Naive thymus-derived CD8-positive, alpha-beta T cell (primary cell): ENCODE results near the gene CORO1C. TPM values are rescaled to one million over a fixed set of nuclear protein-coding genes. Genes with fewer than 3 reads are reported as not detected.
A peak's percentile ranks its signal among the peaks of the same experiment; 100 is the strongest.

ENCODE experiments used
- ATAC-seq, 2 donors: fragments of 150-1000 bp; cut with Tn5 transposase in 1 of 2; sonication (Bioruptor Pico), chemical (Tn5 transposase) in 1 of 2; 1 replicate in 1 of 2; 2 replicates in 1 of 2; pipeline ENCODE4 v1.10.0; 2021; ENCODE audit warnings: mild to moderate bottlenecking in 2 of 2, moderate library complexity in 2 of 2
- POLR2A ChIA-PET: fragments of 350-600 bp; sonication (Branson Sonifier 250); formaldehyde crosslinking; loops from one replicate; lab custom pipeline; 2021; ENCODE audit warnings: antibody characterized with exemption; lab: Charles Lee
- DNase-seq, 10 donors: peaks; one replicate each; pipeline versions ENCODE4 v3.0.0 to v3.0.0-alpha.2; 2020 to 2022
- H3K27ac Mint-ChIP-seq, 10 donors: one replicate each; pipeline ENCODE4 v1.8.0; 2020 to 2022; ENCODE audit warnings: mild to moderate bottlenecking in 10 of 10, mixed read lengths in 10 of 10, moderate library complexity in 4 of 10, inconsistent platforms in 1 of 10
- H3K27me3 Mint-ChIP-seq, 5 donors: one replicate each; pipeline ENCODE4 v1.8.0; 2021 to 2022; ENCODE audit warnings: mixed read lengths in 5 of 5
- H3K36me3 Mint-ChIP-seq, 3 donors: one replicate each; pipeline ENCODE4 v1.8.0; 2020 to 2022; ENCODE audit warnings: mixed read lengths in 3 of 3, mild to moderate bottlenecking in 2 of 3, inconsistent platforms in 1 of 3
- H3K4me1 Mint-ChIP-seq, 4 donors: one replicate each; pipeline ENCODE4 v1.8.0; 2021 to 2022; ENCODE audit warnings: mixed read lengths in 4 of 4
- H3K4me3 Mint-ChIP-seq, 10 donors: one replicate each; pipeline ENCODE4 v1.8.0; 2020 to 2022; ENCODE audit warnings: mild to moderate bottlenecking in 10 of 10, mixed read lengths in 10 of 10, moderate library complexity in 6 of 10, inconsistent platforms in 1 of 10
- H3K9me3 Mint-ChIP-seq, 9 donors: one replicate each; pipeline ENCODE4 v1.8.0; 2020 to 2022; ENCODE audit warnings: mixed read lengths in 9 of 9, mild to moderate bottlenecking in 3 of 9, inconsistent platforms in 1 of 9, moderate library complexity in 1 of 9
- polyA plus RNA-seq, 3 donors: library from polyadenylated mRNA; unstranded; fragments of 300-500 nt; fragmentation: Illumina TruSeq; gene quantifications; one replicate each; pipeline ENCODE4 v1.2.3, GENCODE V29; 2021
- total RNA-seq, 8 experiments: library from RNA in 2 of 8; stranded (reverse) in 2 of 8; gene quantifications; one replicate each; pipeline ENCODE4 v1.2.3 and lab custom pipeline; 2021 to 2026

The CORO1C gene
- total and polyA plus RNA-seq, 5 experiments from 2014 or later = 5.0 to 13.1 (median 6.5) TPM

DNA sequence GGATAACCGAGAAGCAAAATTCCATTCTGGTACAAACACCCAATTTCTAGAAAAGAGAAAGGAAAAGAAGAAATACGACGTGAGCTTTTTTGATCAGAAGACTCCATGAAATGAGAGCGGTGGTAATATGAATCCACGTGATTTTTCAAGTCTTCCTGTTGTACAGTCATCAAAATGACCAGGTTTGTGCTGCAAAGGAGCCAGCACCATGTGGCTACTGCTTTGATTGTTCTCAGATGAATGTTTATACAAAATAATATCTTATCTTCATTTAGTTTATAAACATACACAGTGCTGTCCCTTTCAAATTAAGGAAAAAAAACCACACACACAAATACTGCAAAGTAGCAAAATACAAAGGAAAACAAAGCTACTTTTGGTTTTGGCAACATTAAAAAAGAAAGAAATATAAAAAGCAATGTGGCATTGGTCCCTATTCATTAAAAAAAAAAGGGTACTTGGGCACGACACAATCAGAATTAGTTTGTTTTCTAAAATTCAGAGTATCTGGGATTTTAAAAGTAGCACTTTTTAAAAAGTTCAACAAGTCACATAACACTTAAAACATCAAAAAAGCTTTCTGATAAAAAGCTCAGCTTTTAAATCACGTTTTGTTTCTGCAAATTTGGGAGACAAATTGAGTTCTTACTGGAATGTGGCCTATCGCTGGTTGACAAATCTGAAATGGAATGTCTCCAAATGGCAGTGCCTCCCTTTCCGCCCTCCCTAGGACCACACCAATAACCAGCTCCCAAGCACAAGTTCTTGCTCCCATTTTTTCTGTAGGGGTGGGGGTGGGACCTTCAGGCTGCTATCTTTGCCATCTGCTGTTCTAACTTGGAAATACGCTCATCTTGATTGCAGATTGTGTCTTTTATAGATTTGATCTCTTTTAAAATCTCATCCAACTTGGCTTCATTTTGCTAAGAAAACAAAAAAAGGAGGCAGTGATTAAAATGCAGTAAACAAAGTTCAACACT, 84.4 kb downstream of the CORO1C start:
- ATAC-seq (peak; percentile 48 to 66), DNase-seq (no peak)
- Mint-ChIP-seq H3K27ac (peak overlapping the region; percentile 74 to 96 (median 87)), H3K9me3 (no peaks in the 10 kb centered on the region), H3K27me3 (no peaks in the 10 kb centered on the region), H3K36me3 (no peaks in the 10 kb centered on the region), H3K4me1 (peaks cover 27 to 56% (median 33%) of the 10 kb centered on the region in 4 donors), H3K4me3 (peak overlapping the region; percentile 52 to 83 (median 73))
- POLR2A ChIA-PET = interaction anchor here (0.6 to 4.9 kb wide), 10 partner anchors 13 to 962 kb away, joined by 3 to 110 read pairs (median 4); partner anchors contain the start of genes ISCU, SART3 and SELPLG

DNA sequence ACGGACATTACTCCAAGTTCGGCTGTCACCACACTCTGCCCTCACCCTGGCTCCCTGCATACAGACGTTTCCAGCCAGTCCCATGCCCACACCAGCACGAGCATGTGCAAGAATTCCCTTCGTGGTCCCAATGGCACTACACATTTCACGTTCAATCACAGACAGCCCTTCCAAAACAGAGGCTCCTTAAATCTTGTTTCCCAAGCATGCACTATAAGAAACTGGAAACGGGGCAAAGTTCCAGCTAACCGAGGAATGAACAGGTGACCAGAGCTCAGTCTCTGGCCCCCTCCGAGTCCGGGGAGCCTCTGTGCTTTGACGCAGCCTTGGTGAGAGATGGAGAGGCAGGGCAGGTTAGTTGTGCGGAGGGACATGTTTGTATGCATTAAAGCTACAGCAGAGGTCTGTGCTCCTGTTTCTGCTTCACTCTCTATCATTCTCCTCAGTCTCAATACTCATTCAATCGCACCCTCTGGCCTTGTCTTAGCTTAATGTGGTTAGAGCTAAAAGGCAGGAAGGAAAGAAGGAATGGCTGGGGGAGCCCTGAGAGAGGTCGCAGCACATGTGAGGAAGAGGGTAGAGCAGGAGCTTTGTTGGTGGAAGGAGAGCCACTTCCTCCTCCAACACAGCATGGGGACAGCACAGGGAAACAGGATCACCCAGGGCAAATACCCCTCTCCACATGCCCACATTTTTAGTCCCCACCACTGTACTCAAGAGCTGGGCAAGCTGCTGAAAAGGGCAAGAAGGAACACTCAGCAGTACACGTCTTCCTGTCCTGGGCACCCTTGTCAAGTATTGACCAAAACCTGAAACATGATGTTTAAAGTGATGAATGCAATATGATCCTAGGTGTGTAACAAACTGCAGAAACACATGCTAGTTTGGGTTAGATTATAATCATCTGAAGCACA, 85.4 kb downstream of the CORO1C start:
- ATAC-seq = peak; percentile 61
- no peaks in the 10 kb centered on the region for H3K36me3 Mint-ChIP-seq

DNA sequence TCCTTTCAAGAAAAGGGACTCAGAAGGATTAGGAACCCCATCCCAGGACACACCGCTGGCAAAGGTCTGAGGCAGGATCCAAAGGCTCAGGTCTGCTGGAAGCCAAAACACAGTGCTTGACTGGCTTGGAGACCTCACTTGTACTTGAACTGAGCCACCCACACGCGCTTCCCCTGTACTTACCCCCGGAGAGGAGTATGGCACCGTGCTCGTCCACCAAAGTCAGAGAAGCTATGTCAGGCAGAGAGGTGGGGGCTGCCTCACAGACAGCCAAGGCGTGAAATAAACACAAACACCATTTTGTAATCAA, 86.6 kb downstream of the CORO1C start:
- peak overlapping the region in 1 of 10 donors; percentile 34 for H3K4me3 Mint-ChIP-seq
- peak overlapping the region in 7 of 10 donors; percentile 40 to 93 (median 86) for H3K27ac Mint-ChIP-seq
- H3K9me3 Mint-ChIP-seq = no peaks in the 10 kb centered on the region
- DNase-seq (no peak), ATAC-seq (no peak)
- peaks cover 33 to 75% (median 38%) of the 10 kb centered on the region in 4 donors for H3K4me1 Mint-ChIP-seq
- no peaks in the 10 kb centered on the region for H3K36me3 Mint-ChIP-seq
- POLR2A ChIA-PET = interaction anchor here (1.7 to 4.9 kb wide), 2 partner anchors 11 to 82 kb away, joined by 7 to 110 read pairs; partner anchors contain the start of genes ISCU and SELPLG
- no peaks in the 10 kb centered on the region for H3K27me3 Mint-ChIP-seq

More for the DNA sequence above, 85.4 kb downstream of the CORO1C start:
- Mint-ChIP-seq H3K4me1 (peaks cover 27 to 66% (median 37%) of the 10 kb centered on the region in 4 donors), H3K27me3 (no peaks in the 10 kb centered on the region), H3K27ac (peak overlapping the region; percentile 74 to 96 (median 87)), H3K4me3 (peak overlapping the region; percentile 52 to 83 (median 73)), H3K9me3 (no peaks in the 10 kb centered on the region)
- POLR2A ChIA-PET = interaction anchor here (0.6 to 4.9 kb wide), 10 partner anchors 12 to 961 kb away, joined by 3 to 110 read pairs (median 5); partner anchors contain the start of genes ISCU, SART3 and SELPLG
- DNase-seq = no peak

DNA sequence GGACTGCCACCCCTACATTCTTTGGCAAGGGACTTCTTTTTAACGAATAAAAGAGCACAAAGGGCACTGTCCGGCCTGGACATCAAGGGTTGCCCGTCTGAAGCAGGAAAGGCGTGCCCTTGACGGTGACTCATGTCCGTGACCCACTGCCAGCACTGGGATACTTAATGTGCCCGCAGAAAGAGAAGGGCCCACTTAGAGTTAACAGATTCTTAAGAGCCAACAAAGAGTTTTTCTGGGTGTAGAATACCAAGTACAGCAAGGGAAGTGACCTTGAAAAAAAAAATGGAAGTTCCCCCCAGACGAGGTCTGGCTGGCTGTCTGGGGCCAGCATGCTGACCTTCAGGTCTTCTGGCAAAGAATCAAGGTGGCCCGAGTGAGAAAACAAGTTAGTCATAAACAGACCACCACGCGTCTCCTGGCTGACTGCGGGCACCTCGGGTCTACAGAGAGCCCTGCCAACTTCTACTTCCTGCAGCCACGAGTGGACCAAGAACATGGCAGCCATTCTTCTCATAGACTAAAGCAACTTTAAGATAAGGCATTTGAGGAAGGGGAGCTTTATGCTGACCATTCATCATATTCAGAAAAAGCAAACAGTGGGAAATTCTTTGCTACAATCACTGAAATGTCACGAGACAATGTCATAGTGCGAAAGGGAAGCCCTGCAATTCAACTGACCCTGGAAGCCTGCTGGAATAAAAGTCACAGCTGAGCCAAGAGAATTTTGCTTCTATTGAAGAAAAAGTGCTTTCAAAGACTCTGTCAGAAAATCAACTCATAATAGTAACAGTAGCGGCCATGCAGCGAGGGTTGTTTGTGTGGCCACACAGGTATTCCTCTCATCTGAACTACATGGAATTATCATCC, 87.1 kb downstream of the CORO1C start:
- POLR2A ChIA-PET = interaction anchor here (4.9 kb wide), 1 partner anchor 10 kb away, joined by 110 read pairs; the partner anchor contains the start of gene SELPLG
- Mint-ChIP-seq H3K27ac (peak overlapping the region in 4 of 10 donors; percentile 38 to 89 (median 67)), H3K4me1 (peaks cover 33 to 80% (median 41%) of the 10 kb centered on the region in 4 donors), H3K36me3 (no peaks in the 10 kb centered on the region), H3K9me3 (no peaks in the 10 kb centered on the region), H3K27me3 (no peaks in the 10 kb centered on the region), H3K4me3 (no peak overlapping the region)
- no peak for DNase-seq
- ATAC-seq = no peak

DNA sequence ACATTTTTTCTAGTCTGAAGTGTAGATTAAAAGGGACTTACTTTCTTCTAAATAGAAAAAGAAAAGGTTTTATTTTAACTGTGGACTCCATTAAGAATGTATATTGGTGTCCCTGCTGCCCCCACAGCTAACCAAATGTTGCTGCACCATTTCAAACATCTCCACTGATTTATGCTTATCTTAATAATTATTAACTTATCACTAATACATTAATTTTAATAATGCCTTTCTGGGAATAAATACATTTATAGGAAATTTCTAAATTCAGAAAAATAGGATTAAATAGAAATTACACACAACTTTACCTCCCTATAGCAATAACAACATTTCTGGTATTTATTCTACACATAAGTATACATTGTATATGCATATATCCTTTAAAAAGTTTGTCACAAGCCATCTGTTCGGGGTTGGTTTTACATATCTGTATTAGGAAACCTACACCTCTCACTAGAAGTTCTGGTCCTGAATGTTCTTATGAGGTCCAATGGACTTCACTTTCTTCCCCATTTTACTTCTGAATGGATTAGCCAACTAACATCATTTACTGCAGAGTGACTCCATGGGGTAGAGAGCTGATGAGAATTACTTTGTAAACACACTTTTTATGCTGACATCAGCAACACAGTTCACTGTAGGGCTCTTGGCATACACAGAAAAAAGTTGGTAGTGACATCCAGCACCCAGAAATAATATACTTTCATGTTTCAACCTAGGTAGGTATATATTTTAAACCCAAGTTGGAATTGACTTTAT, 88.2 kb downstream of the CORO1C start:
- H3K4me1 Mint-ChIP-seq = peaks cover 35 to 90% (median 45%) of the 10 kb centered on the region in 4 donors
- H3K9me3 Mint-ChIP-seq = no peaks in the 10 kb centered on the region
- H3K36me3 Mint-ChIP-seq = no peaks in the 10 kb centered on the region
- ATAC-seq = no peak
- peak overlapping the region in 2 of 10 donors; percentile 15 to 89 for H3K27ac Mint-ChIP-seq
- H3K4me3 Mint-ChIP-seq = no peak overlapping the region
- H3K27me3 Mint-ChIP-seq = no peaks in the 10 kb centered on the region
- POLR2A ChIA-PET = no interaction called here
- DNase-seq = no peak

DNA sequence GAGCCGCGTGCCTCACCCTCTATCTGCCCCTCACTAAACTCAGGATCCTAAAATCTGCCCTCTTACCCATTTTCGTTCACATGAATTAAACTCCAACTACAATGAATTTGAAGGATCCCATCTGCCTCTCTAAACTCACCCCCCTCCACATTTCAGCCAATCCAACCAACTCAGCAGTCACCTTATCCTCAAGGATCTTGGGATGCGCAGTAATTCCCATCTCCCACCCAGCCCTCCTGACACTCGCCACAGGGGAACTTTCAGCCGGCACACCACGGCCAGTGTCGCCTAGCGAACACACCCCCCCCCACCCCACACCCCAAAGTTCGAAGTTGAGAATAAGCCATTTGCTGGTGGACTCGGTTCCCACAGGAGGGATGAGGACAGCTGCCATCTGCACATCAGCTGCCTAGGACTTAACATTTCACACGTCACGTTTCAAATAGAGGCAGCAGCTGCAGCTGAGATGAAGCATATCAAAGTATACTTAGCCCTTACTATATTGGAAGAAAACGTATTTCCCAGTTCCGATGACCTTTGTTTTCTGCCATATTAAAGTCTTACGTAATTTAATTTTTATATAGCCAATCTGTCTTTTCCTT, 88.9 kb downstream of the CORO1C start:
- no peaks in the 10 kb centered on the region for H3K9me3 Mint-ChIP-seq
- DNase-seq = no peak
- POLR2A ChIA-PET = no interaction called here
- H3K27me3 Mint-ChIP-seq = no peaks in the 10 kb centered on the region
- H3K4me1 Mint-ChIP-seq = peaks cover 37 to 92% (median 47%) of the 10 kb centered on the region in 4 donors
- ATAC-seq = no peak
- no peaks in the 10 kb centered on the region for H3K36me3 Mint-ChIP-seq
- H3K4me3 Mint-ChIP-seq = peak overlapping the region in 1 of 10 donors; percentile 24
- H3K27ac Mint-ChIP-seq = peak overlapping the region in 5 of 10 donors; percentile 51 to 76 (median 70)

DNA sequence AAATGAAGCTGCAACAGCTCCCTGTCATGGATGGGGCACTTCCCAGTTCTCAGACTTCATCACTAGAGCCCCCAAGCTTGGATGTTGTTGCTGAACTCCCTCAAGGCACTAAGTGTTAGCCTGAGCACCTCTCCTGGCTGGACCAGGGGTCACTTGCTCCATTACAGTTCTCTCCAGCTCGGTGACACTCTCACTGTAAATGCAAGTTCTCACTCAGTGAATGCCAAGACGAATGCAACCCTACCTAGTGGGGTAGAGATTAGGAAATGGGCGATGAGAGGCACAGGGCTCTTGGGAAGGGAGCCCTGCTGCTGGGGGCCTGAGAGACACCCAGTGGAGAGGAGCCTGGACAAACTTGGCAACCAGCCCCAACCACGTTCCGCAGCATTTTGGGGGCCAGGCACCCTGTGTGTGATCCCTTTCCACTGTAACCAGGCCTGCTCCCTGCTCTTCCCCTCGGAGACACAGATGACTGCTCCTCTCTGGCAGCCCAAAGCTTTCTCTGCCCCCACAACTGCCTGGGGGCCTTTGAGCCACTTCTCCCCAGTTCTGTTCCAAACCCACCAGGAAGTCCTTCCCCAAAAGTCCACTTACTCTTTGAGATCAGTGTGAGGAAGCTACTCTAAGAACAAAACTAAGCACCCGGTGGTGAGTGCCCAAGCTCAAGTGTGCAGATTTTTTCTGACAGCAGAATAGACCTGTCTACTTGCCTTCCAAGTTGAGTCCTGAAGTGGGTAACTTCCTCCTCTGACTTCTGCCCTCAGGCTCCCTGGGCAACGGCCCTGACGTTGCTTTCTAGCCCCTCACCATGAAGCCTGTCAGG, 89.7 kb downstream of the CORO1C start:
- H3K4me3 Mint-ChIP-seq = peak overlapping the region in 1 of 10 donors; percentile 24
- POLR2A ChIA-PET = interaction anchor here (0.8 to 16.3 kb wide), 5 partner anchors 10 to 81 kb away, joined by 3 to 233 read pairs (median 6); partner anchors contain the start of genes ISCU and SART3
- H3K36me3 Mint-ChIP-seq = no peaks in the 10 kb centered on the region
- H3K9me3 Mint-ChIP-seq = no peaks in the 10 kb centered on the region
- no peaks in the 10 kb centered on the region for H3K27me3 Mint-ChIP-seq
- no peak for DNase-seq
- peak overlapping the region in 7 of 10 donors; percentile 51 to 76 (median 71) for H3K27ac Mint-ChIP-seq
- peaks cover 35 to 91% (median 49%) of the 10 kb centered on the region in 4 donors for H3K4me1 Mint-ChIP-seq
- ATAC-seq = no peak

DNA sequence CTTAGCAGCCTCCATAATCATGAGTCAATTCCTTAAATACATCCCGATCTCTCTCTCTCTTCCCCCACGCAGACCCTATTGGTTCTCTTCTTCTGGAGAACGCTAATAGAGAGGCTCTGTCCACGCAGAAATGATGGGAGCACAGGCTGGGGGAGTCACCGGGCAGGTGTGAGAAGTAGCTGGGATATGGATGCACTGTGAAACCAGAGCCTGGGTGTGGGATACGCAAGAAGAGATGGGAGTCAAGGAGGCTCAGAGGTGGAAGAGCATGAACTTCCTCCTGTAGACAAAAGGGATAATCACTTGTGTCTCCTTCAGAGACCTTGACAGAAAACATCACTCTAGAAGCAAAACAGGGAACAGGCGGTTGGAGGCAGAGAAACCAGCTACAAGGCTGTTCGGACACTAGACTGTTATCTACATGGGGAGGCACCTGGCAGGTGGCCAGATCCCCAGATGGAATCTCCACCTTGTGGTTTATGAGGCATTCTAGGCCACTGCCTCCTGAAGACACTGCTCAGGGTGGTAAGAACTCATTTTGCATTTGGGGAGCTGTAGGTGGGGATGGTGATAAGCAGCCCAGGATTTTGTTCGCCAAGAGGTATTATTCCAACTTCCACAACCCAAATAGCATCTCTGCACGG, 90.4 kb downstream of the CORO1C start:
- Mint-ChIP-seq H3K4me3 (peak overlapping the region in 1 of 10 donors; percentile 15), H3K27me3 (no peaks in the 10 kb centered on the region), H3K27ac (peak overlapping the region in 5 of 10 donors; percentile 30 to 76 (median 63)), H3K36me3 (no peaks in the 10 kb centered on the region), H3K9me3 (no peaks in the 10 kb centered on the region), H3K4me1 (peaks cover 34 to 90% (median 48%) of the 10 kb centered on the region in 4 donors)
- ATAC-seq = no peak
- POLR2A ChIA-PET = interaction anchor here (0.6 to 16.3 kb wide), 8 partner anchors 9 to 80 kb away, joined by 3 to 233 read pairs (median 5); partner anchors contain the start of genes ISCU and SART3
- DNase-seq = no peak

DNA sequence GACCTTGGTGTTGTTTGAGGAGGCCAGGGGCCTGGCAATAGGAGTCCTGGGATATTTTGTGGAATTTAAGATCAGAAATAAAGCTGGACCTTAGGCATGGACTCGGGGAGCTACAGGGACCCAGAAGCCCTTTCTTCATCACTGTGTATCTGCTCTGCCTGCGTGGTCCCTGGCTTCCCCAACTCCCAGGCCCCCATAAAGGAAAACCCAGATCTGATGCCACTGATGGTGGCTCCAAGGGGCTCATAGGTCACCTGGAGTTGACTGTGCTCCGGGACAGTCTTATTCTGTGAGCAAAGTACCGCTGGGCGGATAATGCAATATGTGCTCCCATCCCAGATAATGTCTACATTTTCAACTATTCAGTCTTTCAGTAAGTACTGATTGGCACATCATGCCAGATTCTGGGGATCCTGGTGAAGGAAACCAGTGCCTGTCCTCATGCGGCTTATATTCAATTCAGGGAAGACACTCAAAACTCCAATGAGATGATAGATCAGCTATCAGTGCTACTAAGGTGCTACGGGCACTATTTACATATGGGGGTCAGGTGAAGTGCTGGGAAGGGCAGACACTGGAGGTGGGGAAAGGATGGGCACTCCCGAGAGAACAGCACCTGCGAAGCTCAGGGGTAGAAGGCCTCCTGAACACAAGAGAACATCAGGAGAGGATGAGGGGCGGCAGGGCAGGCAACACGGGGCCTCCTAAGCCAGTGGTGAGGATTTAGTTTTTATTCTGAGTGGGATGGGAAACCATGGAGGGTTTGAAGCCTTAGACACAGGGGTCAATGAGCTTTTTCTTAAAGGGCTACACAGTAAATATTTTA, 92.1 kb downstream of the CORO1C start:
- peak overlapping the region in 8 of 10 donors; percentile 28 to 83 (median 58) for H3K27ac Mint-ChIP-seq
- H3K36me3 Mint-ChIP-seq = no peaks in the 10 kb centered on the region
- POLR2A ChIA-PET = interaction anchor here (0.6 to 16.3 kb wide), 4 partner anchors 8 to 99 kb away, joined by 3 to 233 read pairs (median 112); partner anchors contain the start of genes ISCU and SART3
- peak overlapping the region in 2 of 10 donors; percentile 47 for H3K4me3 Mint-ChIP-seq
- ATAC-seq (no peak), DNase-seq (no peak)
- no peaks in the 10 kb centered on the region for H3K9me3 Mint-ChIP-seq
- H3K27me3 Mint-ChIP-seq = no peaks in the 10 kb centered on the region
- H3K4me1 Mint-ChIP-seq = peaks cover 27 to 90% (median 48%) of the 10 kb centered on the region in 4 donors
